ENCODE data around the gene ZNF862. TPM values are rescaled to one million over a fixed set of nuclear protein-coding genes. Genes with fewer than 3 reads are reported as not detected.

Gene ZNF862
- total RNA-seq, 2 donors from 2014 or later: 8.3 to 15.6 TPM

DNA sequence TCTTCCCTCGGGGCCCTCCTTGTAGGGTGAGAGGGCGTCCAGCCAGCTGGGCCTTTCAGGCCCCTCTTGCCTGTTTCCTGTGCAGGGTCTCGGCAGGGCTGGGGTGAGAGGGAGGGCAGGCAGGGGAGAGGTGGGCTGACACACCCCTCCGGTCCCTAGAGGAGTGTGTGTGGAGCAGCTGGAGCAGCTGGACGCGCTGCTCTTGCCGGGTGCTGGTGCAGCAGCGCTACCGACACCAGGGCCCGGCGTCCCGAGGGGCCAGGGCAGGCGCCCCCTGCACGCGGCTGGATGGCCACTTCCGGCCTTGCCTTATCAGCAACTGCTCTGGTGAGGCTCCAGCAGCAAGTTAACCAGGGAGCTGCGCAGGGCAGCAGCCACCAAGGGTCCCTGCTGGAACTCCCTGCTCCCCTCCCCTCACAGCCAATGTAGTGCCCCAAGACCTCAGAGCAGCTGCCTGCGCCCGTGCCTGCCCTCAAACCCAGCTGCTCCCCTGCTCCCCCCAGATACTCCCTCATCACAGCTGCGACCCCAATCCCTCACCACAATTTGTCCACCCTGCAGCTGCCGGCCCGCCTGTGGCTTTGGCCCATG, 15.7 kb upstream of the ZNF862 start:
- DNase-seq: no peak
- H3K36me3 Mint-ChIP-seq (ENCODE audit: low read depth): no peaks in the 10 kb centered on the region
- Histone ChIP-seq H3K36me3 (ENCODE audit: control insufficient read depth, insufficient read depth, low read length) (no peaks in the 10 kb centered on the region), H3K4me3 (ENCODE audit: low read length) (no peak overlapping the region), H3K27ac (ENCODE audit: low read depth, low read length) (no peak overlapping the region), H3K27me3 (ENCODE audit: control insufficient read depth, insufficient read depth, low read length, poor library complexity, severe bottlenecking) (no peaks in the 10 kb centered on the region), H3K9me3 (ENCODE audit: control insufficient read depth, low read length) (no peaks in the 10 kb centered on the region), H3K9ac (ENCODE audit: extremely low read depth, low read length, poor library complexity, severe bottlenecking) (no peak overlapping the region), H3K4me1 (ENCODE audit: control insufficient read depth, insufficient read depth, low read length) (no peaks in the 10 kb centered on the region)
- WGBS, 2 experiments (ENCODE audit: insufficient coverage in 1 of 2, insufficient read length in 1 of 2): 92 to 96% methylated on average over 10 to 22 of the region's 22 CpGs
- no peak overlapping the region for H3K27ac Mint-ChIP-seq
- H3K9me3 Mint-ChIP-seq: peaks cover 7% of the 10 kb centered on the region
- H3K4me3 Mint-ChIP-seq: no peak overlapping the region
- no peaks in the 10 kb centered on the region for H3K4me1 Mint-ChIP-seq
- no peak for TF ChIP-seq CTCF (conservative IDR thresholded peaks at IDR 0.05)
- H3K27me3 Mint-ChIP-seq (ENCODE audit: insufficient read depth): no peaks in the 10 kb centered on the region

- Mint-ChIP-seq H3K4me3 (no peak overlapping the region), H3K36me3 (ENCODE audit: low read depth) (no peaks in the 10 kb centered on the region), H3K27ac (no peak overlapping the region), H3K27me3 (ENCODE audit: insufficient read depth) (no peaks in the 10 kb centered on the region), H3K4me1 (no peaks in the 10 kb centered on the region), H3K9me3 (peaks cover 7% of the 10 kb centered on the region)
- WGBS, 2 experiments (ENCODE audit: insufficient coverage in 1 of 2, insufficient read length in 1 of 2): 92 to 100% methylated on average over 8 of the region's 8 CpGs
- Histone ChIP-seq H3K27me3 (ENCODE audit: control insufficient read depth, insufficient read depth, low read length, poor library complexity, severe bottlenecking) (no peaks in the 10 kb centered on the region), H3K36me3 (ENCODE audit: control insufficient read depth, insufficient read depth, low read length) (no peaks in the 10 kb centered on the region), H3K9me3 (ENCODE audit: control insufficient read depth, low read length) (no peaks in the 10 kb centered on the region), H3K4me3 (ENCODE audit: low read length) (no peak overlapping the region), H3K4me1 (ENCODE audit: control insufficient read depth, insufficient read depth, low read length) (no peaks in the 10 kb centered on the region), H3K9ac (ENCODE audit: extremely low read depth, low read length, poor library complexity, severe bottlenecking) (no peak overlapping the region), H3K27ac (ENCODE audit: low read depth, low read length) (no peak overlapping the region)
- no peak for TF ChIP-seq CTCF (conservative IDR thresholded peaks at IDR 0.05)
- no peak for DNase-seq
Observed at GRCh38 chr7:149823191-149823630, 15.0 kb upstream of the ZNF862 start.

- no peaks in the 10 kb centered on the region for H3K36me3 Mint-ChIP-seq (ENCODE audit: low read depth)
Observed at GRCh38 chr7:149823631-149824199, 14.5 kb upstream of the ZNF862 start.

More at GRCh38 chr7:149823631-149824199, 14.5 kb upstream of the ZNF862 start:
- Histone ChIP-seq H3K27me3 (ENCODE audit: control insufficient read depth, insufficient read depth, low read length, poor library complexity, severe bottlenecking) (no peaks in the 10 kb centered on the region), H3K4me3 (ENCODE audit: low read length) (no peak overlapping the region), H3K9me3 (ENCODE audit: control insufficient read depth, low read length) (no peaks in the 10 kb centered on the region), H3K9ac (ENCODE audit: extremely low read depth, low read length, poor library complexity, severe bottlenecking) (no peak overlapping the region), H3K36me3 (ENCODE audit: control insufficient read depth, insufficient read depth, low read length) (no peaks in the 10 kb centered on the region), H3K4me1 (ENCODE audit: control insufficient read depth, insufficient read depth, low read length) (no peaks in the 10 kb centered on the region), H3K27ac (ENCODE audit: low read depth, low read length) (no peak overlapping the region)
- DNase-seq: no peak
- Mint-ChIP-seq H3K27ac (no peak overlapping the region), H3K4me3 (no peak overlapping the region), H3K4me1 (no peaks in the 10 kb centered on the region), H3K9me3 (peaks cover 7% of the 10 kb centered on the region), H3K27me3 (ENCODE audit: insufficient read depth) (no peaks in the 10 kb centered on the region)
- no peak for TF ChIP-seq CTCF (conservative IDR thresholded peaks at IDR 0.05)
- WGBS, 2 experiments (ENCODE audit: insufficient coverage in 1 of 2, insufficient read length in 1 of 2): 90 to 100% methylated on average over 2 to 8 of the region's 8 CpGs

All from endodermal cell (in vitro differentiated cells).